NCI-H2029 (cell line): Measurements from ENCODE around the gene MEAK7.

Experiments
- DNase-seq: peaks from one replicate; lab custom pipeline; 2025; lab: John Stamatoyannopoulos, UW

Gene MEAK7

DNA sequence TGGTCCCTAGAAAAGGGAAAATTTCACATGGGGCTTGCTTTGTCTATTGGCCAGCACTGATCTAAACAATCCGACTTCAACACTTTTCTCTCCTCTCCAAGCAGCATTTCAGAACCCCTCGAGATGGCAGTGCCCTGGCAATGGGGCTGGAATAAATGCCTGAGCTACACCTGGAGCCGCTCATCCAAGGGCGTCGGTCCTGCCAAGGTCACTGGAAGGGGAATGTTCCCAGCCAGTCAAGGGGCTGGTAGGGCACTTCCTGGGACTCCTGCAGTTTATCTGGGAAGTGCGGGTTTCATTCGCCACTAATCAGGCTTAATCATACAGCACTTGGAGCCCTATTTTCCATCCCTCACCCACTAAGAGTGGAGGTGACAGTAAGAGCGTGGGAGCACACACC is 17.1 kb downstream of the MEAK7 start:
- no peak for DNase-seq

DNA sequence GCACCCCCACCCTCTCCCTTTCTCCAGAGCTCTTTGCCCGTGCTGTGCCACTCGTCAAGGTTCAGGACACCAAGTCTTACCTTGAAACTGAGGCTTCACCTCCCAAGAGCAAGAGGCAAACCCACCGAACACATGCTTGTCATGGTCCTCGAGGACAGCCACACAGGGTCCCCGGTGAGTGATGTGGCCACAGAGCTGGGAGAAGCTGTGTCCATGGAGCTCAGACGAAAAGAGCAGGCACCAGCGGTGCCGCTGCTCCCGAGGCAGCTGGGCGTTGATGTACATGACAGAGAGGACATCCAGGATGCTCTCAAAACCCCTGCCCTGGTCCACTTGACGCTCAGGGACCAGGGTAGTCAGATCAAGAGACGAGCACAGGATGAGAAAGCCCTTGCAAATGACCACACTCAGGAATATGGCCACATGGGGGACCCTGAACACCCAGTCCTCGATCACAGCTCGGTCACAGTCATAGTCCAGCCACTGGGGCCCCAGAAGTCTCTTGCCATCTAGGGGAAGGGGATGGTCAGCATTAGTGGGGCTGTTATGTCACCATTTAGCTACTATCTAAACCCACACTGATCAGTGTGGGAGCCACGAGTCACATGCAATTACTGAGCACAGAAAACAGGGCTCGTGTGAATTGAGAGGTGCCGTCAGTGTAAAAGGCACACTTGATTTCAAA is 17.8 kb downstream of the MEAK7 start:
- DNase-seq, result no peak

DNA sequence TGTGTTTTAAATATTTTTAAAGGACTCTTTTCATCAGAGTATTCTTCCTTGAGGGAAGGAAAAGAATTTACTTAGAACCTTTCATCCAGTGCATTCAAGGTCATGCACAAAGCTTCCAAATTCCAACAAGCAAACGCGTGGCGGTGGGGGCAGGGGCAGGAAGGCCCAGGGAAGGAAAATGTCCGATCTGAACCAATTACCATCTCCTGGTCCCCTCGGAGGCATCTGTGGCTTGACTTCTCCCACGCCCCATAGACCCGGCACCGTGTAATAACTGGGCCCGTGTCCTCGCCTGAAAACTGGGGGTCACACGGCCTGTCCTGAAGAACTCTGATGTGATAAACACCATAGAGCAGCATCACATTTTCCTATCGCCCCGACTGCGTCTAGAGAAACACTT is 18.3 kb downstream of the MEAK7 start:
- no peak for DNase-seq

DNA sequence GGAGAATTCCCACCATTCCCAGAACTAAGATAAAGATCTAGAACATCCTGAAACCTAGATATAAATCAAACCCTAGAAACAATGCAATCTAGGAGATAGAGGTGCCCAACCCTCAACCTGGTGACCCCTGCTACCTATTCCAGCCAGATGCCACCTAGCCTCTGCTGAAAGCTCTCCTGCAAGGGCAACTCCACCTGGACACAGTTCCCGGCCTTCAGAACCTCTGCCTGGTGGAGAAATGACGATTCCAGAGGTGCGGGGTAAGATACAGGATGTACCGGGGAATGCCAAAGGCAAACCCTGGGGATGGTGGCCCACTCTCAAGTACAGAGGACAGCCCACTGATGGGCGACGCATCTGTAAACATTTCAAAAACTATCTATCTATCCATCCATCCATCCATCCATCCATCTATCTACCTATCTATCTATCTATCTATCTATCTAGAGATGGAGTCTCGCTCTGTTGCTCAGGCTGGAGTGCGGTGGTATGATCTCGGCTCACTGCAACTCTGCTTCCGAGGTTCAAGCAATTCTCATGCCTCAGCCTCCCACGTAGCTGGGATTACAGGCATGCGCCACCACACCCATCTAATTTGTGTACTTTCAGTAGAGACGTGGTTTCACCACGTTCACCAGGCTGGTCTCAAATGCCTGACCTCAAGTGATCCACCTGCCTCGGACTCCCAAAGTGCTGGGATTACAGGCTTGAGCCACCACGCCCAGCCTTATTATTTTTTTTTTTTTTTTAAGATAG is 19.0 kb downstream of the MEAK7 start:
- DNase-seq, result no peak

DNA sequence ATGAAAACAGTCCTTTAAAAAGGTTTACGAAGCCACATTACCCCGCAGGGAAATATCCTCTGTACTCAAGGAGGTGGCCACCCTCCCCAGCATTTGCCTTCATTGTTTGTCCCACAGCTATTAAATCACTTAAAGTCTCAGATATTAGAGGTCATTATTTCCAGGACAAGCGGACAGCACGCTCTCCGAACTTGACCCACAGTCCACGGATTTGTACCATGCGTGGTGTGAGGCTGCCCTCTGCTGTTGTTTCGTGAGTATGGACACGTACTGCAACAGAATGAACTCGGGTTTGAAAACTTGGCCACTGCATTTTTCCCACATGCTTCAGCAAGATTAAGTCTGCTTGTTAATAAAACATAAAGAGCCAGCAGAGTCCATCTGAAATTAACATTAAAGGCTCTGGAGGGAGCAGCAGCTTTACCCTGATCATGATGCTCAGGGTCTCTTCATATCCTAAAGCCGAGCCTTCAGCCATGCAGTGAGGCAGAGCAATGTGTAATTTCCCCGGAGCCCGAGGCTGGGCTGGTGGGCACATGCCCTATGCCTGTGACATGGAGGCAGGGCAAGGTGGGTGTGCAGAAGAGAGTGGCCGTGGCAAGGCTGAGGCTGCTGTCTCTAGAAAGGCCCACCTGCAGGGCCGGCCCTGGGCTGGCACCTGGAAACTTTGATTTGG is 19.7 kb downstream of the MEAK7 start:
- DNase-seq, result no peak

DNA sequence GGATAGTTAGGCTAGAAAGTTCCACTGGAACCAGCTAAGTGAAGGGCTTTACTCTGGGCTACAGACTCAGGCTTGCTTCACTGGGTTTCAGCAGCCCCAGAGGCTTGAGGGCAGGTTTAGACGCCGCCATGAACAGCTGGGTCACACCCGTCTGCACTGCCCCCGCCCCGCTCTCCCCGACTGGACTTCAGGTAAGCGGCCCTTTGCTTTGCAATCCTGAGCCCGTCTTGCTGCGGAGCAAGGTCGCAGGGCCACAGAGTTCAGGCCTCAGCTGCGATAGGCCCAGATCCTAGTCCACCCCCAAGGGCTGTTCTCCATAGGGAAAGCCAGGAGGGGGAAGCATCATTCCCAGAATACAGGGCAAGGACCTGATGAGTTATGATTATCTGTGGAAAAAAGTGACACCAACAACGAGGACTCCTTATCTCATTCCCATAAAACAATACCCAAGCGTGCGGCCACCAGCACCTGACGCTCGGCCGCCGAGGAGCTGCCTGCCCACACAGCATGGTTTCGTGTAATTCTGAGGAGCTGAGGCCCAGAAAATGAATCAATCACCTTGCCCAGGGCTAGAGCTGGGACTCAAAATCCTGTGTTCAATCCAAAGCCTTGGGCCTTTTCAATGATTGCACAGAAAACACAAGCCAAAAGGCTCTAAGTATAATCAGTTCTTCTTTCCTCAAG is 20.4 kb downstream of the MEAK7 start:
- DNase-seq, result no peak

DNA sequence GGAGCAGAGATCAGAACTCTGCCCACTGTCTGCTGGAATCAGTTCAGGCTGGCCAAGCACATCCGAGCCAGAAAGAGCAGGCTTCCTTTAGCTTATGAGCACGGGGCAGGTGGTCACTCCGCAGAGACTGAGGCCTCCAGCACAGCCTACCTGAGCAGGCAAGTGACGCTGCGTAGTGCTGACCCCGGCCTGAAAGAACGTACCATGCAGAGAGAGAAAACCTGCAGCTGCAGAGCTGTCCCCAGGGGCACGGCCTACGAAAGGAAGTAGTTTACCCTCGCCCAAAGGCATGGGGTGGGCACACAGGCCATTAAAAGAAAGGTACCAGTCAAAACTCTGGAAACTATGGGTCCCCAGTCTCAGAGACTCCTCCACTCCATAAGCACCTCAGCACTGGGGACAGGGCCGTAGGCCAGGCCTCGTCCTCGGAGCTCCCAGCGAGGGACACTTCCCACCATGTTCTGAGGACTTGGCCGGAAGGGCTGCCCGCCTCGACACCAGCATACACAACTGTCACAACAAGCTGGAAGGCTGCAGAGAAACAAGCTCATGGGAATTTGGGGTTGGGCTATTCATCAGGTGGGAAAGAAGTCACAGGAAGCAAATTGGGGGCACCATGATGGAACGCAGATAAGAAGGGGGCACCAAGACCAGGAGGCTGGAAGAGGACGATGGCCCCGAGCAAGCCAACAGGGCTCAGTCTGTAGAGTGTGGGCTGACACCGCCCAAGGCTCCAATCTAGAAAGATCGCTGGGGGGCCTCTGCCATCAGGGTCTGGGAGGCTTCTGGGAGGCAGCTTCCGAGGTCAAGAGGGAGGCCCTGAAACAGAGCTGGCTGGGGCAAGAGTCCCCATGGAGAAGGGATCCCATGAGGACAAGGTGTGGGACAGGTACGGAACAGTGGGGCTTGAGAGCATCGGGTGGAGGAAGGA is 21.2 kb downstream of the MEAK7 start:
- DNase-seq, result no peak

DNA sequence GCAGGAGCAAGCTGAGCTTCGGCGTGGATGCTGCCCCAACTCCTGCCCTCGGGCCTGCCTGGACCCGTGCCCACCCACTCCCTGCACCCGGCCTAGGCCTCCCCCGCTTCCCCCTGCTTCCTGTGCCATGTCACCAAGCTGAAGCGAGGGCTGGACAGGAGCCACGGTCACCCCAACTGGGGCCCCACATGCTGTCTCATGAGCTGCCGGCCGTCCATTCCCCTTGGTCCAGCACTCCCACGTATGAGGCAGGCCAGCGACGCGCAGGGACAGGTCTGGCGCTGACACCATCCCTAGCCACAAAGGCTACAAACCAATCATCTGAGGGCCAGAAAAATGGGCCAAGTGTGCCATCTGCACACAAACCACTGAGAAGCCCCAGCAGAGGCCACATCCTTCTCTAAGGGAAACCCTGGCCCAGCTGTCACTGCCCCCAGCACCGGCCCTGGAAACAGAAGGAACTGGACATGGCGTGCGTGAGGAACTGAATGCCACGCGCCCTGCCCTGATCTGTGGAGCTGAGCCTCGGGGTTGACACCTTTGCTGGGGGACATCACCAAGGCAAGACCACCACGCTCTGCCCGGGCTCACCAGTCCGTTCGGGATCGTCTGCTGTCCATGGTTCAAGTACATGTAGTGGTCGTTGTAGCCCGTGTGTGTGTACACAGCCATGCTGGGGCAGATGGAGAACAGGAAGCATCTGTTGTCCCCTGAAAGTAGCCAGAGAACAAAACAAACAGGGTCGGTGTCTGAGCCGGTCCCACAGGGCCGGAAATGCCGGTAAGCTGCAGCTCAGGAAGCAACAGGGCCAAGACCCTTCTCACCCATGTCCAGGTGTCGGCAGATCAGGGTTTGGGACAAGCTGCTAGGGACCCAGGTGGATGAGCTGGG is 22.2 kb downstream of the MEAK7 start:
- no peak for DNase-seq

DNA sequence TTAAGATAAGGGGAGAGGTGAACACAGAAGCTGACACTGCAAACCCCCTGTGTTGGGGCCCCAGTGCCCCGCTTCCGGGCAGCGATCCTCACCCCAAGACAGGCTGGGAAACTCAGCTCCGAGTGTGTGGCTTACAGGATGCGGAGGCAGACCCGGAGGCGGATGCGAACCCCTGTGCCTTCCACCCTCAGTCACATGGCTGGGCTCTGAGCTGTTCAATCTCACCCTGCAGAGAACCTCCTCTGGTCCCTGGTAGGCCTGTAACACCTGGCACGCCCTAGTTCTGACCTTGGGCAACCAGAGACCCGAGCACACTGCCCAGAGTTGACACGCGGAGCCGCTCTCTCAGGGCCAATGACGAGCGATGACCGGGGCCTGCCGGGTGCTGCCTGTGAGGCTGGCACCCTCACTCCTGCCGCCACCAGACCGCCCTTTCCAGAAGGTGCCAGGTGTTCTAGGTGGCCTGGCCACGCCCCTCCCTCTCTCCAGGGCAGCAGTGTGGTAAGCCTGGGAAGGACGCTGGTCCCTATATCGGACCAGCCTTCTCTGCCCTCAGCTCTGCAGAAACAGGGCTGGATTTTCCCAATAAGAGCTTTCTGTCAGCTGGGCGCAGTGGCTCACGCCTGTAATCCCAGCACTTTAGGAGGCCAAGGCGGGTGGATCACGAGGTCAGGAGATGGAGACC is 23.3 kb downstream of the MEAK7 start:
- DNase-seq, result no peak

DNA sequence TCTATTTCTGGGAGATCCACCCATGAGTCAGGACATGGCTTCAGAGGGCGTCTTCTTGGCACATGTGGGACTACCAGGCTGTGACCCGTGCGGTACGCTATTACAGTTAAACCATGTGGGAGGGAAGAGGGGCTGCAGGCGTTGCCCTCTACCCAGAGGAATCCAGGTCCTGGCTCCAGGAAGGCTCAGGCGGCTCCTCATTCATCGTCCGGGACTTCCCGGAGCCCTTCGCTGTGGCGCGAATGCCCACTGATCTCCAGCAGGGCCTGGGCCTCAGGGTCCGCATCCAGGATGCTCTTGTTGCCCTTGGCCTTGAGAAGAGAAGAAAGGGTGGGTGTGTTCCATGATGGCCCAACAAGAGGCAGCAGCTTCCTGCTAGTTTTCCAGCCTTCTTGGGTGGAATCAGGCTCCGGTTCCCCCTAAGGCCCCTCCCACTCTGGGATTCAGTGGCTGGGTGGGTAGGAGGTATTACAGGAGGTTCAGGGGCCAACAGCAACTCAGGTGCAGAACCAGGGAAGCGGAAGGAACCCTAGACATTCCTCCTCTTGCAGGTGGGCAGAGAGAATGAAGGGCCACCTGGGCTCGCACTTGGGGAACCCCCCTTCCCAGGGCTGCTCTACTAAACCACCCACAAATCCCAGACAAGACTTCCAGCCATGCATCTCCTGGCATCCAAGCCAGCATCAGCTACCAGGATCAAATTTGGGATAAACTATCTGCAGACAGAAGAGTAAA is 24.6 kb downstream of the MEAK7 start:
- DNase-seq, result no peak

DNA sequence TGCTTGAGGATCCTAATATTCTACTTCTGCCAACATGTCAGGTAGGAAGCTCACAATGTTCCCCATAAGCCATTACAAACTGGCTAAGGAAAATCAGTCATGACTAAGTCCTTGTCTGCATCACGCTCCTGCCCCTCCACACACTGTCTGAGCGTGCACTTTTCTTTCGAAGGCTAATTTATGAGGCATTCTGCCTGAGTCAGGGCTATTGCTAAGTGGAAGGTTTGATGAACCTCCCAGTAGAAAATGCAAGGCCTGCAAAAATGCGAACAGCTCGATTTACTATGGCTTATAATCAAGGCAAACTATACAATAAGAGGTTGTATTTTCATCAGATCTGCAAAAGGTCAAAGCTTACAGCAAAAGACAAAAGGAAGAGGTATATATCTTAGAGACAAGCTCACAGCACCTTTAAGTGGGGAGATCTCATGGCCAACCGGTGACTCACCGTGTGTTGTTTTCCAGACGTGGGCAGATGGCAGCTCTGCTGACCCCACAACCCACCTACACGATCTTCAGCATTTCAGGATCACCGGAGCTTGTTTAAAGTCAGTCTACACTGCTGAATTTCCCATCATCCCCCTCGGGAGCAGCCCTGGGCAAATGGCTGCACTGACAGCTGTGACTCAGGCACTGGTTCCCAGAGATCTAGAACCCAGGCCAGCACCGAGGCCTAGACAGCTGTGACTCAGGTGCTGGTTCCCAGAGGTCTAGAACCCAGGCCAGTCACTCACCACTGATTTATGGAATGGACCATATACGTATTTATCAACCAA is 26.1 kb downstream of the MEAK7 start:
- DNase-seq, result no peak

DNA sequence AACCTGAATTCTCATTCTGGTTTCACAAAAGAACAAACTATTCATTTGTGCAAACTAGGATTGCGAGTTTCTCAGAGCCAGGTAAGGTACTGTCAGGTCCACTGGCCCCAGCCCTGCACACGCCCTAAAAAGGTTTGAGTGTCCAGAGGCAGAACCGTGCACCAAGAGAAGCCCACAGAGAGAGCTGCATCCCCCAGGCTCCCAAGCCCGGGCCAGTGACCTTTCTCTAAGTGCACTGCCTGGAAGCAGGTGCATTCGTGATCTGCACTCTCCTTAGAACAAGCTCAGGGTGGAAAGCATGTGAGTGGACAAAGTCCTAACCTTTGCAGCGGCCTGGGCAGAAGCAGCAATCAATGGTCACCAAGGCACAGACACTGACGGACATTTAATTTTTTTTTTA is 26.8 kb downstream of the MEAK7 start:
- no peak for DNase-seq

DNA sequence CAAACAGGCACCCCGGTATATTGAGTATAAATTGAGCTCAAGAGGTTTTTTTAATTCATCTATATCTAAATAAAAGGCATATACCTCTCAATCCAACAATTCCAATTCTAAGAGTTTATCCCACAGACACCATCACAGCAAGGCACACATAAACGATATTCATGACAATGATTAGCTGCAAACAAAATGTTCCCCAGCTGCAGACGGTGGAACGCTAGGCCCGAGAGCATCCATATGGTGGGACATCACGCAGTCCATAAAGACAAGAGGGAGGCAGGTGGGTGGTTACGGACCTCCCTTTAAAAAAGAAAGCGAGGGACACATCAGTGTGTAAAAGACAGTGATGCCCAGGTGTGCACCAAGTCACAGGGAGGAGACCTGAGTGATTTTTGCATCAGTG is 28.1 kb downstream of the MEAK7 start:
- no peak for DNase-seq

DNA sequence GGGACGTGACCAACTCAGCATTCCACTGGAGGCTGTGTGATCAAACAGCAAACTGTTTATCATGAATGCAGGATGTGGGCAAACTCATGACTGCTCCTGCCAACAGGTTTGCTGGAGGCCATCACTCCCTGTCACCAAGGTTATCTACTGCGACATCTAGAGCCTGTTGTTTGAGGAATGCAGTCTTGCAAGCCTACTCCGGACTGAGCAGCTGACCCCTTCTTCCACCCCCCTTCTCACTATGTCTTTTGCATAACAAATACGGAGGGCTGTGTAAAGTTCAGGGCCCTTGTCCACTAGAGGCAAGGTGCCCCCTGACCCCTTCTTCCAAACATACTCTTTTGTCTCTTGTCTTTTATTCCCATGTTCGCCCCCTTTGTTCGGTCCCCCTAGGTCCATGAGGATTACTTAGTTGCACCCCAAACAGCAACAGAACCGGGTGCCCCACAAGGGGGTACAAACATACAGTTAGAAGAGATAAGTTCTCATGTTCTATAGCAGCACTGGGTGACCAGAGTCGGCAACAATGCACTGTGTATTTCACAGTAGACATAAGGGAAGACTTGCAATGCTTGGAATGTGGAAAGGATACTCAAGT is 28.7 kb downstream of the MEAK7 start:
- no peak for DNase-seq

DNA sequence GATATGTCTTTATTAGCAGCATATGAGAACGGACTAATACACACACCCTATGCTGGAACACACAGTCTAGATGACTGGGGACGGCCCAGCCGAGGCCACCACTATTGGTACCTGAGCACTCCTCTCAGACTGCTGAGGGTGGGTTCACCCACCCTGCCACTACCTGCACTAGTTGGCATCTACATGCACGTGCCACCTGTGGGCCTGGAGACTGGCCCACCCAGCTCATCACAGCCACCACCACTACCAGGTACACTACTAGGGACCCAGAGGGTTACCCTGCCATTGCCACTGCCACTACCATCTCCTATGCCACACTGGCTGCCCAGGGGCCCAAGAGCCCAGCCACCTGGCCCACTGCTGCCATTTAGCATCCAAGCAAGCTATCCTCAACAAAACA is 32.5 kb downstream of the MEAK7 start:
- no peak for DNase-seq

DNA sequence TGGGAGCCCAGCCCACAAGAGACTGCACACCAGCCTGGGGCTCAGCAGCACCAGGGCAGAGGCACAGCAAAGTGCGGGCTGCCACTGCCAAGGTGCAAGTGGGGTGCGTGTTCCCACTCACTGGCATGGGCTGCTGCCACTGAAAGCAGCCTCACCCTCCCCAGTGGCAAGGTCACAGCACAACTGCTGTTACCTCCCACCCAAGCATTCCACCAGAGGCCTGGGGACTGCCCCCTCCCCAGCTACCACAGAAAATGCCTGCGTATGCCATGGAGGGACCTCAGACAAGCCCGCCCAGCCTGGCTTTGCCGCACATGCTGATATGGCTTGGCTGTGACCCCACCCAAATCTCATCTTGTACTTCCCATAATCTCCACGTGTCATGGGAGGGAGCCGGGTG is 33.1 kb downstream of the MEAK7 start:
- no peak for DNase-seq

DNA sequence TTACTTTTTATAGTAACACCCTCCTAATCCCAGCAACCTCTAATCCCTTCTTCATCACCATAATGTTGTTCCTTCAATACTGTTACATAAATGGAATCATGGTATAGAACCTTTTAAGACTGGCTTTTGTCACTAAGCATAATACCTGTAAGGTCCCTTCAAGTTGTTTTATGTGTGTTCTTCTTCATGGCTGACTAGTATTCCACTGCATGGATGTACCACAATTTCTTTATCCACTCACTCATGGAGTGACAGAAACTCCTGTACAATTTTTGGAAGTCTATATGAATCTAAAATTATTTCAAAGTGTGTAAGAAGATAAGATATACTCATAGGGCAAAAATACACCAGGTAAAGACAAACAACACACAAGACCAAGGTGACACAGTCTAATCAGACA is 36.8 kb downstream of the MEAK7 start:
- no peak for DNase-seq

DNA sequence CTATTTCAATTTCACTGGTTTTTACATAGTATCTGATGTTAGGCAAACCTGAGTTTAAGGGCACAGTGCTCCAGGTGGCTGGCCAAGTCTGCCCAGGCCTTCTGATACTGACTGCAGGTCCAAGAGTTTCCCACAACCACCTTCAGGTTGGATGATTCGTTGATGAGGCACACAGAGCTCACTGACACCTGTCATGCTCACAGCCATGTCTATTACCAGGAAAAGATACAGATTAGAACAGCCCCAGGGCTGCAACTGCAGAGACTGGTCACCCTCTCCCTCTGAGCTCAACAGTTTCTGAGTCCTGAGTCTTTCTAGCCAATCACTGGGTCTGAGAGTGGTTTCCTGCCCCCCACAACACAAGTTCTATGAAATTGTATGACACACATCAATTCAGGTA is 37.2 kb downstream of the MEAK7 start:
- DNase-seq, result no peak
